MCF 10A (cell line): ENCODE measurements around the gene FECH. TPM values are rescaled to one million over a fixed set of nuclear protein-coding genes. Genes with fewer than 3 reads are reported as not detected.

Experiments
- BruUV-seq: library from RNA; stranded (reverse); fragments of 400-500 nt; replicated peaks from 2 replicates; lab custom pipeline; 2021; lab: Mats Ljungman, UMichigan
- CTCF ChIA-PET: fragments of 300-600 bp; sonication (Branson Sonifier 250); formaldehyde crosslinking; extraction: SDS; loops from one replicate; lab custom pipeline; 2021; ENCODE audit warnings: antibody characterized with exemption, inconsistent platforms; lab: Yijun Ruan, JAX
- POLR2A ChIA-PET: fragments of 300-600, 350-650 bp; sonication (Branson Sonifier 250); formaldehyde crosslinking; extraction: SDS; loops from one replicate; lab custom pipeline; 2020; ENCODE audit warnings: antibody characterized with exemption, inconsistent platforms; lab: Yijun Ruan, JAX
- DNase-seq: peaks from one replicate; pipeline ENCODE4 v3.0.0-alpha.2; 2018; ENCODE audit not compliant: unreplicated experiment
- H3K27ac Mint-ChIP-seq: one replicate; pipeline ENCODE4 v1.8.0; 2022; ENCODE audit warnings: mild to moderate bottlenecking, low read depth, mixed read lengths; ENCODE audit not compliant: unreplicated experiment
- H3K27me3 Mint-ChIP-seq: one replicate; pipeline ENCODE4 v1.8.0; 2022; ENCODE audit warnings: mixed read lengths; ENCODE audit not compliant: insufficient read depth, unreplicated experiment
- H3K36me3 Mint-ChIP-seq: one replicate; pipeline ENCODE4 v1.8.0; 2022; ENCODE audit warnings: mild to moderate bottlenecking, moderate library complexity, mixed read lengths; ENCODE audit not compliant: insufficient read depth, unreplicated experiment
- H3K4me1 Mint-ChIP-seq: one replicate; pipeline ENCODE4 v1.8.0; 2022; ENCODE audit warnings: mixed read lengths; ENCODE audit not compliant: insufficient read depth, unreplicated experiment
- H3K4me3 Mint-ChIP-seq: one replicate; pipeline ENCODE4 v1.8.0; 2022; ENCODE audit warnings: mild to moderate bottlenecking, moderate library complexity, mixed read lengths; ENCODE audit not compliant: unreplicated experiment
- H3K9me3 Mint-ChIP-seq: one replicate; pipeline ENCODE4 v1.8.0; 2022; ENCODE audit warnings: mixed read lengths; ENCODE audit not compliant: unreplicated experiment
- intact Hi-C: fragments of 100-400 bp; cut with micrococcal nuclease; formaldehyde crosslinking; loops from 2 replicates; pipeline ENCODE4 v1.14.1; 2022
- total RNA-seq: library from RNA; stranded (reverse); gene quantifications from 2 replicates; pipeline ENCODE4 v1.2.3, GENCODE V29; 2022
- TF ChIP-seq, protein P1 (sequence below): fragments of 200-600 bp; IDR thresholded peaks from one replicate; pipeline ENCODE4 v1.8.0; 2022; ENCODE audit warnings: antibody characterized with exemption, mild to moderate bottlenecking; ENCODE audit not compliant: unreplicated experiment

The FECH gene
- total RNA-seq, 1 experiment from 2014 or later, result 23.4 TPM

DNA sequence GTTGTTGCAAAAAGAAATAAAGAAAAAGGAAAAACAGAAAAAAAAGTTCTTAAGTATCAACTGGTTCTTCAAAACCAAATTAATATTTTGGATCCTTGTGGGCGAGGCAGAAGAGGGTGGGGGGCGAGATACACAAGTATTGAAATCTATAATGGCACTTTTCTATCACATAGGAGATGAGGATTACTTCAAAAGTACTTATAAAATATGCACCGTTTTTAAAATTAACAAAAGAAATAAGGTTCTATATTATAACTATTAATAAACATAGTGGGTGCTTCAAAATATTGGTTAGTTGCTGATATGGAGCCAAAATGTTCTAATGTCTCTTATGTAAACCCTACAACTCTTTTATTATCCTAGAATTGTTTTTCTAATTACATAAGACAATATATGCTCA lies 2.1 kb downstream of the FECH start:
- intact Hi-C loops, result no loop called here
- BruUV-seq, result no TSS peak
- no peaks in the 10 kb centered on the region for H3K27me3 Mint-ChIP-seq
- H3K27ac Mint-ChIP-seq, result no peak overlapping the region
- H3K36me3 Mint-ChIP-seq, result peaks cover 20% of the 10 kb centered on the region
- peaks cover 15% of the 10 kb centered on the region for H3K4me1 Mint-ChIP-seq
- POLR2A ChIA-PET, result interaction anchor here (0.8 kb wide), 1 partner anchor 29 kb away, joined by 3 read pairs; no protein-coding TSS in a partner anchor
- DNase-seq, result no peak
- TF ChIP-seq, protein P1, sequence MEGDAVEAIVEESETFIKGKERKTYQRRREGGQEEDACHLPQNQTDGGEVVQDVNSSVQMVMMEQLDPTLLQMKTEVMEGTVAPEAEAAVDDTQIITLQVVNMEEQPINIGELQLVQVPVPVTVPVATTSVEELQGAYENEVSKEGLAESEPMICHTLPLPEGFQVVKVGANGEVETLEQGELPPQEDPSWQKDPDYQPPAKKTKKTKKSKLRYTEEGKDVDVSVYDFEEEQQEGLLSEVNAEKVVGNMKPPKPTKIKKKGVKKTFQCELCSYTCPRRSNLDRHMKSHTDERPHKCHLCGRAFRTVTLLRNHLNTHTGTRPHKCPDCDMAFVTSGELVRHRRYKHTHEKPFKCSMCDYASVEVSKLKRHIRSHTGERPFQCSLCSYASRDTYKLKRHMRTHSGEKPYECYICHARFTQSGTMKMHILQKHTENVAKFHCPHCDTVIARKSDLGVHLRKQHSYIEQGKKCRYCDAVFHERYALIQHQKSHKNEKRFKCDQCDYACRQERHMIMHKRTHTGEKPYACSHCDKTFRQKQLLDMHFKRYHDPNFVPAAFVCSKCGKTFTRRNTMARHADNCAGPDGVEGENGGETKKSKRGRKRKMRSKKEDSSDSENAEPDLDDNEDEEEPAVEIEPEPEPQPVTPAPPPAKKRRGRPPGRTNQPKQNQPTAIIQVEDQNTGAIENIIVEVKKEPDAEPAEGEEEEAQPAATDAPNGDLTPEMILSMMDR, result no peak
- peak overlapping the region; percentile 23 for H3K4me3 Mint-ChIP-seq
- CTCF ChIA-PET, result interaction anchor here (1.0 to 1.1 kb wide), 3 partner anchors 13 to 715 kb away, joined by 3 to 4 read pairs (median 3); no protein-coding TSS in a partner anchor
- no peaks in the 10 kb centered on the region for H3K9me3 Mint-ChIP-seq

DNA sequence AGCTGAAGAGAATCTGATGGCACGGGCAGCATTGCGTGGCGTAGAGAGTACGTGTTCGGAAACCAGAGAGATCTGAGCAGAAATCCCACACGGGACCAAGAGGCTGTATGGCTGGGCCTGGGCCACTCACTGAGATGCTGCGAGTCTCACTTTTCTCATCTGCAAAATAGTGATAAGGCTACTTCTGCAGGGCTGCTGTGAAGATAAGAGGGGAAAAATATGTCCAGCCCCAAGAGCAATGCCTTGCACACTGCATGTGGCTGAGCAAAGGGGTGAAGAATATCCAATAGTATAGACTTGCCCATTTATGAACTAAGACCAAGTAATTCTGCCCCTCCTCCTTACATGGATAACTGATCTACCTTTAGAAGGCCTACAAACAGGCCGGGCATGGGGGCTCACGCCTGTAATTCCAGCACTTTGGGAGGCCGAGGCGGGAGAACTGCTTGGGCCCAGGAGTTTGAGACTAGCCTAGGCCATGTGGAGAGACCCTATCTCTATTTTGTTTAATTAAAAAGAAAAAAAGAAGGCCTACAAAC lies 3.1 kb downstream of the FECH start:
- CTCF ChIA-PET, result no interaction called here
- Mint-ChIP-seq H3K4me1 (peaks cover 15% of the 10 kb centered on the region), H3K9me3 (no peaks in the 10 kb centered on the region), H3K36me3 (peaks cover 31% of the 10 kb centered on the region), H3K27ac (no peak overlapping the region), H3K4me3 (no peak overlapping the region), H3K27me3 (no peaks in the 10 kb centered on the region)
- POLR2A ChIA-PET, result interaction anchor here (0.6 kb wide), 1 partner anchor 9 kb away, joined by 3 read pairs; no protein-coding TSS in a partner anchor
- TF ChIP-seq, protein P1, result no peak
- BruUV-seq, result no TSS peak
- no peak for DNase-seq
- intact Hi-C loops, result no loop called here

DNA sequence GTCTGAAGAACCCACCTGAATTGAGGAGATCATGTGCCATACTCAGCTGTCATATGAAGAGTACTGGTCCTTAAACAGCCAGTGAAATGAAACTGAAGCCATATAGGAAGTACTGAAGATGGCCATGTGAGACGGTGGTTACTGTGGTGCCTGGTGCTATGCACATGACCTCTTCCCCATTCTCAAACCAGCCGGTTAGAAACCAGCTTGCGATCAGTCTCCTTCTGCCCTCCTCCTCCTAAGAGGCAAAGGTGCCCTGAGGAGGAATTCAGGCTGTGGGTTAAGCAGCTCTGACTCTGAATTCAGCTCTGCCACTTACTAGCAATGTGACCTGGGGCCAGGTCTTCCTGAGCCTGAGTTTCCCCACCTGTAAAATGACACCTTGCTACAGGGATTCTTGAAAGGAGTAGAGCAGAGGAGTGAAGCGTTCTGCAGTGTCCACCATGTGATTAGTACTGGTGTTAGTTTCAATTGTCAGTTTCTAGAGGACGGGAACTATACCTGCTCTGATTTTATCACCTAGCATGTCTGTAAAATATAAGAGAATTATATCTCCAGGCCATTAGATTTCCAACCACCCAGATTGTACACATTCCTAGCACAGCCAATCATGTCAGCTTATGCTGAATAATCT lies 5.1 kb downstream of the FECH start:
- Mint-ChIP-seq H3K27me3 (no peaks in the 10 kb centered on the region), H3K27ac (no peak overlapping the region), H3K4me3 (no peak overlapping the region), H3K36me3 (peaks cover 38% of the 10 kb centered on the region), H3K9me3 (no peaks in the 10 kb centered on the region), H3K4me1 (peaks cover 15% of the 10 kb centered on the region)
- POLR2A ChIA-PET, result no interaction called here
- CTCF ChIA-PET, result interaction anchor here (0.6 to 1.1 kb wide), 4 partner anchors 115 to 936 kb away, joined by 3 to 4 read pairs (median 3); no protein-coding TSS in a partner anchor
- TF ChIP-seq, protein P1, result no peak
- BruUV-seq, result no TSS peak
- DNase-seq, result no peak
- intact Hi-C loops, result no loop called here

DNA sequence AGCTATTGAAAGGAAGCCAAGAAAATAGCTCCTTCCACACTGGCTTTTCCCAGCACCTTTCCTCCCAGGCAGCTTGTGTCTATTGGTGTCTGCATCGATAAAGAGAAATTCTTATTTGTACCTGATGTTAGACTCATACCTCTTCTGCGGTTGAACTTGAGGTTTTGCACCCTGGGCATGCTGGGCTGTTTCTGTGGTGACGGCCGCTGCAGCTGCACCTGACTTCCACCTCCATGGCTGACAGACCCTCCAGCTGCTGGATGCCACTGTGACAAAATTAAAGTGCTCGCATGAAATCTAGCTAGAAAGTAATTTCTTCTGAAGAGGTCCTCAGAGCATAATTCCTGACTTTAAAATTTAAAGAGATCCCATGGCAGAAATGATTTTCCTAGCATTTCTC lies 6.6 kb downstream of the FECH start:
- no peak for DNase-seq
- ChIA-PET CTCF (interaction anchor here (1.2 kb wide), 1 partner anchor 11 kb away, joined by 3 read pairs; no protein-coding TSS in a partner anchor), POLR2A (no interaction called here)
- intact Hi-C loops, result no loop called here
- Mint-ChIP-seq H3K4me1 (peaks cover 9% of the 10 kb centered on the region), H3K27me3 (no peaks in the 10 kb centered on the region), H3K9me3 (no peaks in the 10 kb centered on the region), H3K27ac (no peak overlapping the region), H3K4me3 (no peak overlapping the region), H3K36me3 (peaks cover 53% of the 10 kb centered on the region)
- TF ChIP-seq, protein P1, result no peak
- no TSS peak for BruUV-seq
